Measurements from ENCODE around the gene ANKMY2. TPM values are rescaled to one million over a fixed set of nuclear protein-coding genes. Genes with fewer than 3 reads are reported as not detected.
"Not testable (repeated sequence)": the region's sequence is repeated elsewhere in the genome, so short reads cannot be mapped to it uniquely, and the experiment has no call there.

The ANKMY2 gene
- 0.28 TPM for polyA plus RNA-seq (2012; ENCODE audit: missing spikeins)

- peak; percentile 69; the same call in 1 of the 2 replicates for TF ChIP-seq POLR2A (IDR thresholded peaks at IDR 0.05; ENCODE audit: low read depth, low read length)
- TF ChIP-seq TAF1 (IDR thresholded peaks at IDR 0.05; ENCODE audit: borderline replicate concordance, low read depth, low read length), result no peak; the same call in 1 of the 2 replicates
- 0 out of 2 replicates have a peak, but pooled peaks have one; percentile 46 for TF ChIP-seq POLR2AphosphoS5 (IDR thresholded peaks at IDR 0.05; ENCODE audit: low read depth, low read length)
- DNase-seq (ENCODE audit: insufficient read length), result peak; percentile 66
- FAIRE-seq, result peak; percentile 61
Observed at GRCh38 chr7:16645593-16646471, at the start of gene ANKMY2, which contains the start of gene BZW2. Gene ANKMY2, minus strand, starts transcription at chr7:16645754. Its CDS starts 181 bp downstream, at chr7:16645573. Gene BZW2, plus strand, starts transcription at chr7:16646181. Its CDS starts 19,263 bp downstream, at chr7:16665444.

- FAIRE-seq (no peak), DNase-seq (ENCODE audit: insufficient read length) (no peak)
- TF ChIP-seq POLR2A (IDR thresholded peaks at IDR 0.05; ENCODE audit: low read depth, low read length) (no peak), TAF1 (IDR thresholded peaks at IDR 0.05; ENCODE audit: borderline replicate concordance, low read depth, low read length) (no peak), POLR2AphosphoS5 (IDR thresholded peaks at IDR 0.05; ENCODE audit: low read depth, low read length) (no peak)
Observed at GRCh38 chr7:16694806-16695205, 49.3 kb upstream of the ANKMY2 start.

DNA sequence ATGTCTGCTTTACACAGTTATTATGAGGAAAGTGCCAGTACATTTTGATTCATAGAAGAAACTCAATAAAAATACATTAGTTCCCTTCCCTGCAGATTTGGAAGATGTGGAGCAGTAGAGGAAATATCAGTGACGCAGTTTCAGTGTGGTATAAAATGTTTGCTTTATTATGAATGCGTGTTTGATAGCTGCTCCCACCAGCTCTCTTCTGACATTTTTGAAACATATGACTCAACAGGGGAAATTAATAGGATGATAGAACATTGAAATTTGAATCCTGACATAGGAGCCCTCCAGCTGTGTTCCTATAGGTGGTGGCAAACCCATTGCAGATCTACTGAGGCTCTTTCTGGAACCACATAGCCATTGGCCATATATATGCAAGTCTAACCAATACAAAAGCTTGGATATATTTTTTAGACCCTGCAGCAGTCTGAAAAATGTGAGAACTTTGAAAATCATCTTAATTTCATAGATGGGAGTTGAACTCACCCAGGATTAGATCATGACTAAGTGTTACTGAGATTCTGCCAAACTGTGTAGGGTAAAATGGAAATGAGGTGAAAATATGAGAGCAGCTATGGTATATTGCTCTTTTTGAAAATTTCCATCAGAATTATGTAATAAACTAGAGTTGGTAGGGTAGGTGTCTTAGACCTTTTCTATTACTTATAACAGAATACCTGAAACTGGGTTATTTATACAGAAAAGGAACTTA is 48.2 kb upstream of the ANKMY2 start:
- TF ChIP-seq POLR2A (IDR thresholded peaks at IDR 0.05; ENCODE audit: low read depth, low read length), result no peak
- no peak for TF ChIP-seq POLR2AphosphoS5 (IDR thresholded peaks at IDR 0.05; ENCODE audit: low read depth, low read length)
- no peak for TF ChIP-seq TAF1 (IDR thresholded peaks at IDR 0.05; ENCODE audit: borderline replicate concordance, low read depth, low read length)
- no peak for FAIRE-seq
- no peak for DNase-seq (ENCODE audit: insufficient read length)

DNA sequence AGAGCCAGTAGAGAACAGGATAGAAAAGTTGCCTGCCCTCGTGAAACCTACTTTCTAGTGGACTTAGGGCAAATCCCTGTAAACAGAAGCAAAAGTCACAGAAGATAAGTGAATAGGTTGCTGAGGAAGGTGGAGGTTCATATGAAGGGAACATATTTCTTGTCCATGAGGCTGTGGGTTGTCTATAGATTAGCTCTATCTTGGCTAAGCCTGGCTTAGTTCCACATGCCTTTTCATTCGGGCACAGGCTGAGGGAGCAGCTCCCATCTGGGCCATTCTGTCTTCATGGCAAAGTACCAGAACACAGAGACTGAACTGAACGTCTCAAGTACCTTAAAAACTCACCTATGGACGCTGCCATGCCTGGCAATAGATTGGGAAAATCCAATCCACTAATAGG is 45.7 kb upstream of the ANKMY2 start:
- DNase-seq (ENCODE audit: insufficient read length), result no peak
- no peak for FAIRE-seq
- no peak for TF ChIP-seq TAF1 (IDR thresholded peaks at IDR 0.05; ENCODE audit: borderline replicate concordance, low read depth, low read length)
- no peak for TF ChIP-seq POLR2AphosphoS5 (IDR thresholded peaks at IDR 0.05; ENCODE audit: low read depth, low read length)
- TF ChIP-seq POLR2A (IDR thresholded peaks at IDR 0.05; ENCODE audit: low read depth, low read length), result no peak

- DNase-seq (ENCODE audit: insufficient read length) (no peak), FAIRE-seq (no peak)
- TF ChIP-seq TAF1 (IDR thresholded peaks at IDR 0.05; ENCODE audit: borderline replicate concordance, low read depth, low read length) (no peak), POLR2AphosphoS5 (IDR thresholded peaks at IDR 0.05; ENCODE audit: low read depth, low read length) (no peak), POLR2A (IDR thresholded peaks at IDR 0.05; ENCODE audit: low read depth, low read length) (no peak)
Observed at GRCh38 chr7:16688249-16688648, 42.7 kb upstream of the ANKMY2 start.

- TF ChIP-seq POLR2A (IDR thresholded peaks at IDR 0.05; ENCODE audit: low read depth, low read length), result no peak
- TF ChIP-seq TAF1 (IDR thresholded peaks at IDR 0.05; ENCODE audit: borderline replicate concordance, low read depth, low read length), result no peak
- TF ChIP-seq POLR2AphosphoS5 (IDR thresholded peaks at IDR 0.05; ENCODE audit: low read depth, low read length), result no peak
- DNase-seq (ENCODE audit: insufficient read length) (no peak), FAIRE-seq (no peak)
Observed at GRCh38 chr7:16685535-16685934, 40.0 kb upstream of the ANKMY2 start.

- TF ChIP-seq POLR2AphosphoS5 (IDR thresholded peaks at IDR 0.05; ENCODE audit: low read depth, low read length) (no peak), POLR2A (IDR thresholded peaks at IDR 0.05; ENCODE audit: low read depth, low read length) (no peak), TAF1 (IDR thresholded peaks at IDR 0.05; ENCODE audit: borderline replicate concordance, low read depth, low read length) (no peak)
- DNase-seq (ENCODE audit: insufficient read length) (no peak), FAIRE-seq (no peak)
Observed at GRCh38 chr7:16684935-16685334, 39.4 kb upstream of the ANKMY2 start.

GRCh38 chr7:16678645-16679566 is 33.4 kb upstream of the ANKMY2 start:
- not testable (repeated sequence) for DNase-seq (ENCODE audit: insufficient read length); FAIRE-seq

- TF ChIP-seq POLR2A (IDR thresholded peaks at IDR 0.05; ENCODE audit: low read depth, low read length), result no peak
- TF ChIP-seq POLR2AphosphoS5 (IDR thresholded peaks at IDR 0.05; ENCODE audit: low read depth, low read length), result no peak
- TF ChIP-seq TAF1 (IDR thresholded peaks at IDR 0.05; ENCODE audit: borderline replicate concordance, low read depth, low read length), result no peak
- DNase-seq (ENCODE audit: insufficient read length) (no peak), FAIRE-seq (no peak)
Observed at GRCh38 chr7:16677978-16678494, 32.5 kb upstream of the ANKMY2 start.

- FAIRE-seq (no peak), DNase-seq (ENCODE audit: insufficient read length) (no peak)
- TF ChIP-seq POLR2A (IDR thresholded peaks at IDR 0.05; ENCODE audit: low read depth, low read length) (no peak), TAF1 (IDR thresholded peaks at IDR 0.05; ENCODE audit: borderline replicate concordance, low read depth, low read length) (no peak), POLR2AphosphoS5 (IDR thresholded peaks at IDR 0.05; ENCODE audit: low read depth, low read length) (no peak)
Observed at GRCh38 chr7:16675277-16675676, 29.7 kb upstream of the ANKMY2 start.
